GM19468 (cell line): ENCODE measurements around the gene ABHD2.
"Not testable (repeated sequence)": the region's sequence is repeated elsewhere in the genome, so short reads cannot be mapped to it uniquely, and the experiment has no call there.

Experiments used
- ATAC-seq: cut with Tn5 transposase; IDR thresholded peaks from one replicate; pipeline ENCODE4 v1.9.1; 2021; ENCODE audit warnings: mild to moderate bottlenecking, moderate library complexity, moderate number of reproducible peaks; ENCODE audit not compliant: unreplicated experiment; ENCODE audit errors: extremely low read depth

The ABHD2 gene

DNA sequence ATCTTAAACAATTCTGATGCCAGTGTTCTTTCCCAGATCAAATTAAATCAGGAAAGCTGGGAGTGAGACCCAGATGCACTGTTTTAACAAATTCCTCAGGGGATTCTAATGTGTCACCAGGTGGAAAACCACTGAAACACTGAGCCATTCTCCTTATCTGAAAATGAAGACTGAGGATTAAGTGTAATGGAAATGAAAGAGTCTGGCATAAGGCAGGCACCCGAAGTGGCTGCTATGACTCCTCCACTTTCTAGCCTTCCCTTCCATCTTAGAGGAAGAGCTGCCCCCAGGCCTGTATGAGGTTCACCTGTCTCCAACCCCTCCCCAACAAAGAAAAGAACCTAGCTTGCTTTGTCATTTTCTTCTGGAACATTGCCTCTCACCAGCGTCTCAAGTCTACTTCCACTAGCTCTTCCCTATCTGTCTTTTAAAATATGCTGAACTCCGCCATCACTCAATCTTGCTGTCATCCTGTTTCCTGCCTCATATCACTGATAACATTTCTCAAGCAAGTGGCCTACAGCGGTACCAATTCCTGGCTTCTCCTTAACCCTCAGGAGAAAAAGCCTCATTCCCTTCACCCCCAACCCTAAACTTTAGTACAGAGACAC lies 13.7 kb upstream of the ABHD2 start:
- ATAC-seq = no peak

GRCh38 chr15:89075101-89075640 lies 13.1 kb upstream of the ABHD2 start:
- no peak for ATAC-seq

GRCh38 chr15:89075846-89076245 lies 12.4 kb upstream of the ABHD2 start:
- ATAC-seq = no peak

DNA sequence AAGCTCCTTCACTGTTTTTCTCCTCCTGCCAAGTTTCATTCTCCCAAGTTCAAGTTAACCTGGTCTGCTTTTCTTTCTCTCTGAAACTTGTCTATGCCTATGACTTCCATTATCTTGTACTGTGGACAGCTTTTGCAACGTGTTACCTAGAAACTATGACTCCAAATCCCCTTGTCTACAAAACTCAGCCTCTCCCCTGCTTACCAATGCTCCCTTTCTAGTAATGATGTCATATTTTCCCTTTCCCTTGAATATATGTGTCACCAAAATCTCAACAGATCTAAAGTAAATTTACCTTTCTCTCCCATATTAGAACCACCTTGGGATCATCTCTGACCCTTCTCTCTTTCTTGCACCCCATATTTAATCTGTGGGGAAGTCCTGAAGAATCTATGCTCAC lies 10.5 kb upstream of the ABHD2 start:
- no peak for ATAC-seq

DNA sequence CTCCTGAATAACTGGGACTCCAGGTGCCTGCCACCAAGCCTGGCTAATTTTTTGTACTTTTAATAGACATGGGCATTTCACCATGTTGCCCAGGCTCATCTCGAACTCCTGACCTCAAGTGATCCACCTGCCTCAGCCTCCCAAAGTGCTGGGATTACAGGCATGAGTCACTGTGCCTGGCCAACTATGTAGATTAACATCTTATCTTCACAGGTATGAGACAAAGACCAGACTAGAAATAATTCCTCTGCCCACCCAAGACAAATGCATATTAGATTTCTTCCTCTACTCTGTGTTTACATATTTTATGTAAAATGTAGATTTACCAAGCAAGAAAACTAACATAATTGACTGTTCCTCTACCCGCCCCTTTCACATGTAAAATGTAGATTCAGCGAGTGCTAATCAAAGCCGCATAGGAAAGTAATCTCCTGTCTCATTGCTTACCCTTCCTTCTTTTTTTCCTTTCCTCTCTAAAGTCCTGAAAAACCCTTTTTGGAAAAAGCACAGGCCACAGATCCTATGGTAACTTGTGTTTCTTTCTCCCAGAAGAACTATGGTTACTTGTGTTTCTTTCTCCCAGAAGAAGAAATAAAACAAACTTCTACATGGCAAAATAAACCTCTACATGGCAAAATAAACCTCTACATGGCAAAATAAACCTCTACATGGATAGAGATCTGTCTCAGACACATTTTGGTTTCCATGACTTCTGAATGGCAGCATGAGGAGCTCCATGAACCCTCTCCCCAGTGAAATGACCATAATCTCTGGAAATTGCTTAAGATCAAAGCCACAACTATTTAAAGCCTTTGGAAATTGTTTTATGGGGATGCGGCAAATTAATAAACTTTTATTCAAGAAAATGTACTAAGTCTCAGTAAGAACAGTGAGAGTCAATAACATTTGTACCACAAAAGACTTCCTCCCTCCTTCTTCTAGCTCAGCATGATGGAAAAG lies 9.1 kb upstream of the ABHD2 start:
- ATAC-seq = no peak

DNA sequence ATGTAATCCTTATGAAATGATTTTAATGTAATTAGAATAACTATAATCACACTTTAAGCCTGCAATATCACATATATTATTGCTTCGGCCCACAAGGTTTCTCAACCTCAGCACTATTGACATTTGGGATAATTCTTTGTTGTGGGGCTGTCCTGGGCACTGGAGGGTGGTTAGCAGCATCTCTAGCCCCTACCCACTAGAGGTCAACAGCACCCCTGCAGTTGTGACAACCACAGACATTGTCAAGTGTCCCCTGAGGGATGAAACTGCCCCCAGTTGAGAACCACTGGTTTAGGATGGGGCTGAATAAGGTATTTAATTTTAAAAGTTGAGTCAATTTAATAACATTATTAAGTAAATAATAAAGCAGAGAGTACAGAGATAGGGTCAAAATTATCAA lies 6.4 kb upstream of the ABHD2 start:
- no peak for ATAC-seq

DNA sequence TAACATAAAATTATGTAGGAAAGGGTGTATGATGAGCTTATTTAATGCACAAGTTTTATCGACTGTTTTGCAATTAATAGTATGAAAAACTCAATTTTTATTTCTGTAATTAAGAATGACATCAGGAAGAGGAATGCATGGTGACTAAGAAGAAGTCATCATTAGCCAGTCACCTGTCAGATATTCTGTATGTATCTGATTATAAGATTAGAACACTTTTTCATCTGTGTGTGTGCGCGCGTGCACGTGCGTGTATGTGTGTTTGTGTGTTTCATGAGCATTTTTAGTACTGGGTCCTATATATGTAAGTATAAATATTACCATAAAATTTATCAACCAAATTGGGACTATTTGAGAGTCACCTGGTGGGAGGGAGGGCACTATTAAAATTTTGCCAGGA lies 5.0 kb upstream of the ABHD2 start:
- ATAC-seq = no peak

DNA sequence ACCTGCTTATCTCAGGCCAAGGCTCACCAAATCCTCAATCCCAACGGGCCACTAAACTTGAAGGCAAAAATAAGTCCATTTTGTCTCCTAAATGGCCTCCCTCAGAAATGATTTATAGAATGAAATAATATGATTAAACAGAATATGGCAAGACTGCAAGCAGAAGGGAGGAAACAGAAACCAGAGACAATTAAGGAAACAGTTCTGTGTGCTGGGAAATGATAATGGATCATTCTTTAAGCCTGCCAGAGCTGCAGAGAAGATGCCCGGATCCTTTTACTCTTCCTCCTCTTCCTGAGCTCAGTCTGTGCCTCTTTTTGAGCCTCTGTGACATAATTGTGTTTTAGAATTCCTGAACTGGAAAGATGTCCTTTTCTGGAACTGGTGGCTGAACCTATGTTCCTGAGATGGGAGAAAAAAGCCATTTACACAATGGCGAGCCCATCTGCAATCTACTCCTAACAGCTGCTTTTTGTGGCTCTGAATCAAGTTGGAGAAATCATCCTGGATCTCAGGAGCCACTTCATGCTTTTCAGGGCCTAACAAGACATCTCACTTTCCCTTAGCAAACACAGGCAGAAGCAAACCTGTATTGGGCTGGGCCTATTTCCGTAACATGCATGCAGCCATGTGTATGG lies 2.8 kb upstream of the ABHD2 start:
- ATAC-seq = no peak

DNA sequence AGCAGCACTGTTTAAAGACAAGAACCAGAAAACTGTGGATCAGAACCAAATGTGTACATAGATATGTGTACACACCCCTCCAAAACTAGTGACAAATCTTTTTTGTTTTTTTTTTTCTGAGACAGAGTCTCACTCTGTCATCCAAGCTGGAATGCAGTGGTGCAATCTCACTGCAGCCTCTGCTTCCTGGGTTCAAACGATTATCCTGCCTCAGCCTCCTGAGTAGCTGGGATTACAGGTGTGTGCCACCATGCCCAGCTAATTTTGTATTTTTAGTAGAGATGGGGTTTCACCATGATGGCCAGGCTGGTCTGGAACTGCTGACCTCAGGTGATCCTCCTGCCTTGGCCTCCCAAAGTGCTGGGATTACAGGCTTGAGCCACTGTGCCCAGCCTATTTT lies 2.3 kb upstream of the ABHD2 start:
- ATAC-seq = not testable (repeated sequence)

GRCh38 chr15:89086390-89086789 lies 1.9 kb upstream of the ABHD2 start:
- not testable (repeated sequence) for ATAC-seq

DNA sequence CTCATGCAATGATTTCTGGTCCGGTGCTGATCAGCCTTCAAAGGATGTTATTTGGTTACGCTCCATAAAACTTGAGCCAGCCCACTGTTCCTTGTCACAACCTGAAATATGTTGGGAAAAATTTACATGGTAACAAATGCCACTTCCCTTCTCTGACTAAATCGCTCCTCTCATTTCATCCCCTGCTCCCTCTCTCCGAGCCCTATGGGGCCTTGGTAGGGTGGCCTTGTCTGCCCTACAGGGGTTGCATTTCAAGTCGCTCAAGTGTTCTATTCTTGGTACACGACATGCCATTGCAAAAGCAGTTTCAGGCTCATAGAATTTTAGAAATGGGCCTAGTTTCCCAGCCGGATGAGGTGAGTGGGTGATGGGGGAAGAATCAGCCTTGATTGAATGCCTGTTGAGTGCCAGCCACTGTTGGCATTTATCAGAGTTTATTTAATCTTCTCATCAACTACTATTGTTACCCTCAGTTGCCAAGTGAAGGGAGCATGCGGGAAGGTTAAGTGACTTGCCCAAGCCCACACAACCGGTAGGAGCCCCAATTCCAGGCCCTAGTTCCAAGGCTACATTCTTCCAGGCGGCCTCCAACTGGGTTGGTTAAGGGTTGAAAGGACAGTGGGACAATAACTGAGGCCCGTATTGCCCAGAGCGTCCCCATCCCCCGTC lies 961 bp upstream of the ABHD2 start:
- ATAC-seq = no peak

- no peak for ATAC-seq
These were observed 504 bp downstream of the ABHD2 start for GRCh38 chr15:89088605-89089315.

DNA sequence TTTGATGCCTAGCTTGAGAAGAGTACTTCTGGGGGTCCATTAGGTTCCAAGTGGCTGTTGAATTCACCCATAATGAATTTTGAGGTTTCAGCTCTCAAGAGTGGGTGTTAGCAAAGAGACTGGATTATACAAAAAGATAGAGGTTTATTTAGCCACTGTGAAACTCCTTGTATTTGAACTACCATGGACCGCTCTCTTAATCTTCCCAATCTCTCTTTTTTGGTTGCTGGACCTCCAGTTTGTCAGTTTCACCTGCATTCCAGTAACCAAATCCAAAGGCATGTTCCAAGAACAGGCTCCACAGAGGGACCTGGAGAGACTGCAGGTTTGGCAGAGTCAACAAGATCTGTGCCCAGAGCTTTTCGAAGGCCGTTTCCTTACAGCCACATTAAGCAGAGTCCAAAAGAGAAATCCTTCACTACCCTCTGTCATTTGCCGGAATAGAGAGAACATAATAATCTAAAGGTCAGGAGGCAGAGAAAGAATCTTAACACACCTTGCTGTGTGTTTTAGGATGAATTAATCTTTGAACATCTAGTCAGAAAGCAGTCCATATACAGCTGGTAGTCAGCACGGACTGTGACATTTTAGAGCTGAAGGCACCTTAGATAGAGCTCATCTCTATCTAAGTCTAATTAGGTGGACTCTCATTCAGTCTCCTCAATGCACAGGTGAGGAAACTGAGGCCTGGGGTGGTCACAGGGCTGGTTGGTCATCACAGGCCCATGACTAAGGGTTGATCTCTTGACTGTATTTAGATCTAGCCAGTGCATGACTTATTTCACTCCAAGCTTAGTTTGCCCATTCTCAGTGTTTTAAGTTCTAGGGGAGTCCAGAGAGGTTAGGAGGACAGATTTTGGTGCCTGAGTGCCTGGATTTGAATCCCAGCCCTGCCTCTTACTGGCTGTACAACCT lies 1.3 kb downstream of the ABHD2 start:
- ATAC-seq = no peak

GRCh38 chr15:89090791-89091626 lies 2.8 kb downstream of the ABHD2 start:
- ATAC-seq = no peak

DNA sequence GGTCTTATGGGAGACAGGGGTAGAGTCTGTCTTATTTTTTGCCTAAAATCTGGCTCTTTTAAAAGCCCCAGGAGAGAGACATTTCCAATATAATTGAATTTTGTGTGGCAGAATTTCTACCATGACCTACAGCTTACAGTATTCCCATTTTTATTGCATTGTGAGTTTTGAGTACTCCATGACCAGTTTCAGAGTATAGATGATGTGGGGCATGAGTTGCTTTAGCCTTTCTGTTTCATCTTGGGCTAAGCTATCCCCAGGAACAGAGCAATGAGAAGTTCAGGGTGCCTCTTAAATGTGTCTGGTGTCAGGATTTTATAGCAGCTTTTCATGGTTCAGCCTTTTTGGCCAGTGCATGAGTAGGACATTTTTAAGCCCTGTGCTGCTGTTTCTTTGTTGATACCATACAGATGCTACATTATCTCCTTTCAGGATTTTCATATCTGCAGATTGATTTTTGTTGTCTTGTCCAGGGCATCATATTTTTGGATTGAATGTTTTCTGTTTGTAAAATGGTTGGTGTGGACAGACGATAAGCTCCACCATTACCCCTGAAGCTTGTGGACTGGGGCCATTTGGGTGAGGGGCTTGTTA lies 3.5 kb downstream of the ABHD2 start:
- ATAC-seq = no peak

GRCh38 chr15:89093509-89093908 lies 5.3 kb downstream of the ABHD2 start:
- no peak for ATAC-seq

DNA sequence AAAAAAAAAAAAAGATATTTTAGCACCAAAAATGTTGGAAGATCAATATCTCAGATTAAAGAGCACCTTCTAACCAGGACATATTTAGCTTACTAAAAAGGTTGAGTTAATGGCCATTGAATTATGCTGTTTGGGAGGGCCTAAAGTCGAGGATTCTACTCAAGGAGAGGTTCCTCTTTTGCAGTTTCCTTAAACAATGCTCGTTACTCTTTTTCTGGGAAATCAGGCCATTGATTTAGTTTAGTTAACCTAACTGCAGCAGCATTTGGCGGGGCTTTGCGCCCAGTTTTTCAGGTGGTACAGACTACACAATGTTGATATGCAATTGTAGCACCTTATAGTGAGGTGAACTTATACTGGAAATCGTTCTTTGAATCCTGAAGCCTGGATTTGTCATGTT lies 6.8 kb downstream of the ABHD2 start:
- ATAC-seq = no peak

GRCh38 chr15:89095556-89095955 lies 7.3 kb downstream of the ABHD2 start:
- ATAC-seq = no peak
